GM21717 (cell line): ENCODE data around the gene MRC1.
"Not testable (repeated sequence)": the region's sequence is repeated elsewhere in the genome, so short reads cannot be mapped to it uniquely, and the experiment has no call there.

Experiments used
- ATAC-seq: cut with Tn5 transposase; IDR thresholded peaks from one replicate; pipeline ENCODE4 v1.9.1; 2021; ENCODE audit warnings: mild to moderate bottlenecking, moderate library complexity; ENCODE audit not compliant: unreplicated experiment

The MRC1 gene

GRCh38 chr10:17904564-17904963 is 95.4 kb downstream of the MRC1 start:
- ATAC-seq, result no peak

GRCh38 chr10:17905491-17905890 is 96.3 kb downstream of the MRC1 start:
- ATAC-seq, result no peak

GRCh38 chr10:17906002-17906401 is 96.9 kb downstream of the MRC1 start:
- no peak for ATAC-seq

- no peak for ATAC-seq
Measured at GRCh38 chr10:17907641-17908040, 98.5 kb downstream of the MRC1 start.

- peak; percentile 55 for ATAC-seq
Measured at GRCh38 chr10:17910125-17910789, 101.1 kb downstream of the MRC1 start.

- ATAC-seq, result no peak
Measured at GRCh38 chr10:17912754-17913153, 103.6 kb downstream of the MRC1 start.

GRCh38 chr10:17913604-17914003 is 104.5 kb downstream of the MRC1 start:
- ATAC-seq, result no peak

GRCh38 chr10:17914169-17915045 is 105.3 kb downstream of the MRC1 start:
- ATAC-seq, result no peak

- no peak for ATAC-seq
Measured at GRCh38 chr10:17915181-17915580, 106.0 kb downstream of the MRC1 start.

- ATAC-seq, result no peak
Measured at GRCh38 chr10:17918187-17918903, 109.2 kb downstream of the MRC1 start.

GRCh38 chr10:17921378-17921777 is 112.2 kb downstream of the MRC1 start:
- no peak for ATAC-seq

GRCh38 chr10:17923728-17924127 is 114.6 kb downstream of the MRC1 start:
- ATAC-seq, result no peak

- no peak for ATAC-seq
Measured at GRCh38 chr10:17943033-17943745, 134.0 kb downstream of the MRC1 start.

GRCh38 chr10:17950269-17950668 is 141.1 kb downstream of the MRC1 start:
- ATAC-seq, result not testable (repeated sequence)

- ATAC-seq, result no peak
Measured at GRCh38 chr10:17950726-17951125, 141.6 kb downstream of the MRC1 start.

GRCh38 chr10:17951868-17952371 is 142.8 kb downstream of the MRC1 start, which contains the start of gene SLC39A12:
Gene SLC39A12 (plus strand): TSS chr10:17951918. CDS start chr10:17953277, 1,359 bp downstream.
- ATAC-seq, result no peak

GRCh38 chr10:17954372-17954771 is 145.2 kb downstream of the MRC1 start:
- not testable (repeated sequence) for ATAC-seq

- ATAC-seq, result no peak
Measured at GRCh38 chr10:17954861-17955260, 145.7 kb downstream of the MRC1 start.

- ATAC-seq, result no peak
Measured at GRCh38 chr10:17958049-17958448, 148.9 kb downstream of the MRC1 start.

GRCh38 chr10:17959870-17960269 is 150.7 kb downstream of the MRC1 start:
- ATAC-seq, result no peak
